Panc1 (cell line): Measurements from ENCODE around the gene SGO2.

ENCODE experiments used
- POLR2AphosphoS5 ChIP-seq: IDR thresholded peaks from 2 replicates; pipeline ENCODE4 v1.6.1; 2012; ENCODE audit warnings: mild to moderate bottlenecking, low read depth, low read length, moderate library complexity
- REST ChIP-seq, 2 experiments: IDR thresholded peaks; 2 replicates each; pipeline ENCODE4 v1.6.1; 2011 to 2012; ENCODE audit warnings: low read depth in 2 of 2, control low read depth in 1 of 2, low read length in 1 of 2, mild to moderate bottlenecking in 1 of 2, moderate library complexity in 1 of 2; ENCODE audit not compliant: insufficient read depth in 1 of 2
- TF ChIP-seq, protein P1 (sequence below): fragments of 450-650 bp; IDR thresholded peaks from 2 replicates; pipeline ENCODE4 v1.5.1; 2017; ENCODE audit warnings: mild to moderate bottlenecking

DNA sequence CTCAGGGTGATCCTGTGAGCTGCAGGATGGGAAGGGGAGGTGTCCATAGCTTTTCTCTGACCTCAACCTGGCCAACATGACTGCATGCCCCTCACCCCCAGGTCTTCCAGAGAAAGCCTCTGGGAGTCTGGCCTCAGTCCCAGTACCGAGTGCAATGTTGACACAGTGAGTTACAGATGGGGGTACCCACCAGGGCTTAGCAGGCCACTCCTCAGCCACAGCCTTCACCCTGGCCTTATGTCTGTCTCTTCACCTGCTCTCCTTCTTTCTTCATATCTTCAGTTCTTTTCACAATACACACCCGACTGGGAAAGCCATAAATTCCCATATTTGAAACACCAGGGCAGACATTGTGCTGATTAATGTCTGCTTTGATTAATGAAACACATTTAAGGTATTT, 93.3 kb downstream of the SGO2 start:
- TF ChIP-seq, protein P1, sequence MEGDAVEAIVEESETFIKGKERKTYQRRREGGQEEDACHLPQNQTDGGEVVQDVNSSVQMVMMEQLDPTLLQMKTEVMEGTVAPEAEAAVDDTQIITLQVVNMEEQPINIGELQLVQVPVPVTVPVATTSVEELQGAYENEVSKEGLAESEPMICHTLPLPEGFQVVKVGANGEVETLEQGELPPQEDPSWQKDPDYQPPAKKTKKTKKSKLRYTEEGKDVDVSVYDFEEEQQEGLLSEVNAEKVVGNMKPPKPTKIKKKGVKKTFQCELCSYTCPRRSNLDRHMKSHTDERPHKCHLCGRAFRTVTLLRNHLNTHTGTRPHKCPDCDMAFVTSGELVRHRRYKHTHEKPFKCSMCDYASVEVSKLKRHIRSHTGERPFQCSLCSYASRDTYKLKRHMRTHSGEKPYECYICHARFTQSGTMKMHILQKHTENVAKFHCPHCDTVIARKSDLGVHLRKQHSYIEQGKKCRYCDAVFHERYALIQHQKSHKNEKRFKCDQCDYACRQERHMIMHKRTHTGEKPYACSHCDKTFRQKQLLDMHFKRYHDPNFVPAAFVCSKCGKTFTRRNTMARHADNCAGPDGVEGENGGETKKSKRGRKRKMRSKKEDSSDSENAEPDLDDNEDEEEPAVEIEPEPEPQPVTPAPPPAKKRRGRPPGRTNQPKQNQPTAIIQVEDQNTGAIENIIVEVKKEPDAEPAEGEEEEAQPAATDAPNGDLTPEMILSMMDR: no peak
- TF ChIP-seq POLR2AphosphoS5 (no peak), REST (IDR thresholded peaks at IDR 0.05; ENCODE audit: insufficient read depth in 1 of 2, low read depth in 2 of 2, low read length in 1 of 2) (no peak)
